WTC11 (cell line): ENCODE measurements around the gene NR2C2AP.

Experiments used
- ATF2 ChIP-seq: sonication (generic); formaldehyde crosslinking; IDR thresholded peaks from 2 replicates; pipeline ENCODE4 v1.8.1; 2022; ENCODE audit warnings: low read depth, missing genetic modification reagents, borderline replicate concordance
- ATF3 ChIP-seq: sonication (generic); formaldehyde crosslinking; conservative IDR thresholded peaks from 2 replicates; pipeline ENCODE4 v1.8.1; 2022; ENCODE audit warnings: mild to moderate bottlenecking, missing genetic modification reagents
- ATF6 ChIP-seq: sonication (generic); formaldehyde crosslinking; IDR thresholded peaks from 2 replicates; pipeline ENCODE4 v1.8.1; 2023; ENCODE audit warnings: mild to moderate bottlenecking, missing genetic modification reagents
- CTCF ChIP-seq: fragments of 200-600 bp; IDR thresholded peaks from 2 replicates; pipeline ENCODE4 v1.8.0; 2022; ENCODE audit warnings: antibody characterized with exemption
- E2F1 ChIP-seq: sonication (generic); formaldehyde crosslinking; IDR thresholded peaks from 2 replicates; pipeline ENCODE4 v1.8.0; 2022; ENCODE audit warnings: mild to moderate bottlenecking, missing genetic modification reagents
- MAX ChIP-seq: sonication (generic); formaldehyde crosslinking; IDR thresholded peaks from 2 replicates; pipeline ENCODE4 v1.8.0; 2022; ENCODE audit warnings: mild to moderate bottlenecking, missing genetic modification reagents
- NR3C1 ChIP-seq: sonication (generic); formaldehyde crosslinking; conservative IDR thresholded peaks from 2 replicates; pipeline ENCODE4 v1.8.1; 2023; ENCODE audit warnings: low read depth, mild to moderate bottlenecking, missing genetic modification reagents
- USF1 ChIP-seq: sonication (generic); formaldehyde crosslinking; IDR thresholded peaks from 2 replicates; pipeline ENCODE4 v1.8.0; 2022; ENCODE audit warnings: mild to moderate bottlenecking, missing genetic modification reagents

- TF ChIP-seq CTCF, result no peak
- no peak for TF ChIP-seq ATF6 (CRISPR knock-in tag)
- no peak for TF ChIP-seq ATF3 (CRISPR knock-in tag)
- TF ChIP-seq ATF2 (CRISPR knock-in tag), result no peak
- no peak for TF ChIP-seq NR3C1 (CRISPR knock-in tag)
- no peak for TF ChIP-seq MAX (CRISPR knock-in tag)
- no peak for TF ChIP-seq USF1 (CRISPR knock-in tag)
- TF ChIP-seq E2F1 (CRISPR knock-in tag), result no peak
Observed at GRCh38 chr19:19202707-19203011, 555 bp downstream of the NR2C2AP start.
